ENCODE data around the gene PIGS.

The PIGS gene

DNA sequence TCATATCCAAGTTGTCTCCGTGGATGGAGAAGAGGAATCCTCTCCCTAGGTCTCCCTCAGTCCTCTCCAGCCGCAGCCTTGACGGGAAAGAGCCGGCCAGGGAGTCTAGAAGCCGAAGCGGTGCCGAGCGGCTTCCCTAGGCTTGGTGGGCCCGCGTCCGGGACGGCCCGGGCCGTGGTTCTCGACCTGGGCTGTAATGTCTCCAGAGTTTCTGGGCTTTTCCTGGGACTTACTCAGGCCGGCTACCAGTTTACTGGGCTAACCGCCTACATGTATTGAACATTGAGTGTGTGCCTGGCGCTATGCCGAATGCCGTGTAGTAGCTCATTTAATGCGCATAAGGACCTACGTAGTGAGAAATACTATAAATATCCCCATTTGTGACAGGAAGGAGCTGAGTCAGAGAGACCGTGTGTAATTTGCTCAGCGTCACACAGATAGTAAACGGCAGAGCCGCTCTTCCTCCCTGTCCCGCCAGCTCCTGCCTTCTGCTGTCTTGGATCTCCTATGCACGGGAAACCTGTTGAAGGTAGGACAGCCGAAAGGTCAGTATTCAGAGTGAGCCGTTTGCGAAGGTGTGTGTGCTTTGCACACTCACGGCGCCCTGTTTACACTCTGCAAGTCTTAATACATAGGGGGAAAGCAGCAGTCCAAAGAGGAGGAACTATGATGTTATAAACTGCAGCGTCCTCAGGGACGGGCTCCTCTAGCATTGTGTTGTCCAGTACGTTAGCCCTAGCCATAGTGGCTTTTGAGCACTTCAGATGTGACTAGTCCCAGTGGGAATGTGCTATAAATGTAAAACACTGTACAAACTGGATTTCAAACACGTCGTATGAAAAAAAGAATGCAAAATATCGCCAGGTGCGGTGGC is 28.2 kb upstream of the PIGS start:
- no peak overlapping the region for H3K27ac ChIP-seq (ENCODE audit: low read length)

DNA sequence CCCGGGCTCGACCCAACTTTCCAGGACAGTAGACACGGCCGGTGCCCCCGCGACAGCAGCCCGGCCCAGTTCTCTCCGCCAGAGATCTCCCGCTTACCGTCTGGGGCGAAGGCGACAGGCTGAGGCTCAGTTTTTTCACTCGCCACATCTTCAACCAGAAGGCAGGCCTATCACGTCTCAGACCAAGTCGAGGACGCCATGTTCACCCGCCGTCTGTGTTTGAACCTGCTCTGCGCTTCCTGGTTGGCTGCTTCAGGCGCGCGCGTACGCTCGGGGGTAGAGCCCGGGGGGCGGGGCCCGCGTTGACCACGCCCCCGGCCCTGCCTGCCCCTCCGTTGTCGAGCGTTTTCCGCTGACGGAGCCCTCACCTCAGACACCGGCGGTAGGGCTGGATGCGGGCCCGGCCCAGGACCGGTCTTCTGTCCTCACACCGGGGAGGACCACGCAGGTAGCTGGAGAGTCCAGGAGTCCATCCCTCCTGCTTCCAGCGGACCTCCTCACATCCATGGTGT is 27.5 kb upstream of the PIGS start, which contains the start of gene SPAG5:
Gene SPAG5, minus strand, starts transcription at position 227 of the 512 bp plus-strand sequence. Its CDS starts 79 bp downstream, at position 148.
- H3K27me3 ChIP-seq (ENCODE audit: control insufficient read depth, insufficient read depth, low read length) = no peaks in the 10 kb centered on the region
- peak within 1 kb of the TSS; percentile 68 for H3K4me3 ChIP-seq (ENCODE audit: low read length)
- H3K36me3 ChIP-seq (ENCODE audit: control insufficient read depth, low read depth, low read length) = no peaks in the 10 kb centered on the region
- peak within 1 kb of the TSS; percentile 36 for H3K27ac ChIP-seq (ENCODE audit: low read length)
- no peaks in the 10 kb centered on the region for H3K9me3 ChIP-seq (ENCODE audit: control insufficient read depth, low read depth, low read length)
- peaks cover 3% of the 10 kb centered on the region for H3K4me1 ChIP-seq (ENCODE audit: control insufficient read depth, low read depth, low read length)
- H3K9ac ChIP-seq (ENCODE audit: low read length) = peak within 1 kb of the TSS; percentile 84

More for the DNA sequence above, 28.2 kb upstream of the PIGS start:
- no peaks in the 10 kb centered on the region for H3K9me3 ChIP-seq (ENCODE audit: control insufficient read depth, low read depth, low read length)
- no peaks in the 10 kb centered on the region for H3K27me3 ChIP-seq (ENCODE audit: control insufficient read depth, insufficient read depth, low read length)
- peak overlapping the region; percentile 68 for H3K4me3 ChIP-seq (ENCODE audit: low read length)
- peaks cover 3% of the 10 kb centered on the region for H3K4me1 ChIP-seq (ENCODE audit: control insufficient read depth, low read depth, low read length)
- no peaks in the 10 kb centered on the region for H3K36me3 ChIP-seq (ENCODE audit: control insufficient read depth, low read depth, low read length)
- H3K9ac ChIP-seq (ENCODE audit: low read length) = peak overlapping the region; percentile 84

DNA sequence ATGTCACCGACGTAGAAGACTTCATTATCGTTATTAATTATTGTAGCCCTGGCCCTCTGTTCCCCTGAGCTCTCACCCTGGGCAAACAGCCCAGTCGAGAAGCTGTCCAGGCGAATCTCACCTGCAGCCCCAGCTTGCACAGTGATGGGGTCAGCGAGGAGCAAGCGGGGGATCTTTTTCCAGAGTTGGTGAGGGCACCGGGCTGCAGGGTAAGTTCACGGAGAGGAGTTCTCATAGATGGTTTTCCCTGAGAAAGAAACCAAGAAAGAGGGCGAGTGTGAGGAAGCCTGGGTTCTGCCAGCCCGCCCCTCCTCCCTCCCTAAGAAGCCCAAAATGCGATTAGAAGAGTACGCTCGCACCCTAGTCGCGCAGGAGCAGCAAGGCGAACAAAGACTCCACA is 27.1 kb upstream of the PIGS start:
- Histone ChIP-seq H3K27ac (ENCODE audit: low read length) (peak overlapping the region; percentile 36), H3K27me3 (ENCODE audit: control insufficient read depth, insufficient read depth, low read length) (no peaks in the 10 kb centered on the region), H3K9me3 (ENCODE audit: control insufficient read depth, low read depth, low read length) (no peaks in the 10 kb centered on the region), H3K36me3 (ENCODE audit: control insufficient read depth, low read depth, low read length) (peaks cover under 1% of the 10 kb centered on the region), H3K4me1 (ENCODE audit: control insufficient read depth, low read depth, low read length) (peaks cover 3% of the 10 kb centered on the region), H3K4me3 (ENCODE audit: low read length) (peak overlapping the region; percentile 68), H3K9ac (ENCODE audit: low read length) (peak overlapping the region; percentile 84)

DNA sequence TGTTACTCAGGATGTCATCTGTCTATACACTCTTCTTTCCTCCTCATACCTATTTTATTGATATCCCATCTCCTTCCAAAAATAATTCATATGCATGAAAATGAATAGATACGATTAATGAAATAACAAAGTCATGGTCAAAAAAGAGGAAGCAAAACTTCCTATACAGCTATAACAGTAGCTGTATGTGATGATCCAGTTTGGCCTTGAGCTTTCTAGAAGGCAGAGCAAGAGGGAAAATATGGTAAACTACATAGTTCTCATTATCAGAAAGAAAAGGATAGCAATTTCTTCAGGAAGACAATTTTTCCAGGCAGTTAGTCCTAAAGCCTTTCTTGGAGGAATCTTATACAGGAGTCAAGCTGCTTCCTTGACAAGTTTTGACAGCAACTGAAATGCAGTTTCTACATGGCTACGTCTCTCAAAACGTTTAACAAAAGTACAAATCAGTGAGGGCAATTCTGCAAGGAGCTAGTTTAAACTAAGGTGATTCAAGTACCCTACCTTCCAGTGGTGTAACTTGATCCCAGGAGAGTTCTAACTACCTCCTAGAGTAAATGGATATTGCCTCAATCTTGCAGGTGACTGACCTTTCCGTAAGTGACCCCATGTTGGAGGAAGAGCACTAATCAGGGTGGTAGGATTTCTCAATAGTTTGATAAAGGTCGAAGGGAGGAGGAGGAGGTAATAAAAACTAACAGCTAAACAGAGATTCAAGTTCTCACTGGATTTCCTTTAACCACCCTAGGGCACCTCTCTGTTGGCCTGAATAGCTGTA is 26.5 kb upstream of the PIGS start:
- peak overlapping the region; percentile 68 for H3K4me3 ChIP-seq (ENCODE audit: low read length)
- no peak overlapping the region for H3K27ac ChIP-seq (ENCODE audit: low read length)
- peak overlapping the region; percentile 84 for H3K9ac ChIP-seq (ENCODE audit: low read length)
- no peaks in the 10 kb centered on the region for H3K9me3 ChIP-seq (ENCODE audit: control insufficient read depth, low read depth, low read length)
- H3K27me3 ChIP-seq (ENCODE audit: control insufficient read depth, insufficient read depth, low read length) = no peaks in the 10 kb centered on the region
- H3K4me1 ChIP-seq (ENCODE audit: control insufficient read depth, low read depth, low read length) = peaks cover 3% of the 10 kb centered on the region
- H3K36me3 ChIP-seq (ENCODE audit: control insufficient read depth, low read depth, low read length) = peaks cover 6% of the 10 kb centered on the region

DNA sequence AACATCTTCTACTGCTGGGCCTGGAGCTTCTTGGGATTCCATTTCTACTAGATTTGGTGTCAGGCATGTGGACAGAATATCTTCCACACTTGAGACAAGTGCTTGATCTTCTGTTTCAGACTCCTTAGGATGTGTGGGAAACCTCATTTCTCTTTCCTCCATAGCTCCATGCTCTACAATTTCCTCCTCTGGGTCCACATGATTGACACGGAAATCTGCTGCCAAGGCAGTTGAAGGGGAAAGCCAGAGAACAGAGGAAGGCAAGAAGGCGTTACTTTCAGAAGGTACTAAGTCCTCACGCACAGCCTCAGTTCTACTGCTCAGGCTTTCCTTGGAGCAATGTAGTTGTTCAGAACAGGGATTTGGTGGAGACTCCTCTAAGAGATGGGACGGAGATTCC is 20.9 kb upstream of the PIGS start:
- Histone ChIP-seq H3K9ac (ENCODE audit: low read length) (no peak overlapping the region), H3K27me3 (ENCODE audit: control insufficient read depth, insufficient read depth, low read length) (no peaks in the 10 kb centered on the region), H3K27ac (ENCODE audit: low read length) (no peak overlapping the region), H3K9me3 (ENCODE audit: control insufficient read depth, low read depth, low read length) (no peaks in the 10 kb centered on the region), H3K36me3 (ENCODE audit: control insufficient read depth, low read depth, low read length) (peaks cover 49% of the 10 kb centered on the region), H3K4me1 (ENCODE audit: control insufficient read depth, low read depth, low read length) (no peaks in the 10 kb centered on the region), H3K4me3 (ENCODE audit: low read length) (no peak overlapping the region)

DNA sequence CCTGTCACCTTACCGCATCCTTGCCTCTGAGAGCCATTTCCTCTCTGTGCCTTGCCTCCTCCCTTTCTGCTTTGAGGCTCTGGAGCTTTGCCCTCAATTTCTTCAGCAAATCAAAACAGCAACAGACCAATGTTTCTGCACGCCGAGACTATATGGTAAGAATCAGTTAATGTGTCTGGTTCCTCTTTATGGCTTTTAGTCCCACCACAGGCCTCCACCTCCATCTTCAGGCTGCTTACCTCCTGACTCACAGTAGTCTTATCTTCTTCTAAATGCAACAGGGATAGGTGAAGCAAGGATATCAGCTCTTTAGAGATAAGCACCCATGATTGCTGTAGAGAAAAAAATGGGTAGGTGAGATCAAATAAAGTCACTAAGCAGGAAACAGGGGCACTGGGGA is 14.5 kb upstream of the PIGS start:
- Histone ChIP-seq H3K27me3 (ENCODE audit: control insufficient read depth, insufficient read depth, low read length) (no peaks in the 10 kb centered on the region), H3K27ac (ENCODE audit: low read length) (no peak overlapping the region), H3K4me3 (ENCODE audit: low read length) (no peak overlapping the region), H3K9ac (ENCODE audit: low read length) (no peak overlapping the region), H3K36me3 (ENCODE audit: control insufficient read depth, low read depth, low read length) (peaks cover 77% of the 10 kb centered on the region), H3K4me1 (ENCODE audit: control insufficient read depth, low read depth, low read length) (no peaks in the 10 kb centered on the region), H3K9me3 (ENCODE audit: control insufficient read depth, low read depth, low read length) (no peaks in the 10 kb centered on the region)

DNA sequence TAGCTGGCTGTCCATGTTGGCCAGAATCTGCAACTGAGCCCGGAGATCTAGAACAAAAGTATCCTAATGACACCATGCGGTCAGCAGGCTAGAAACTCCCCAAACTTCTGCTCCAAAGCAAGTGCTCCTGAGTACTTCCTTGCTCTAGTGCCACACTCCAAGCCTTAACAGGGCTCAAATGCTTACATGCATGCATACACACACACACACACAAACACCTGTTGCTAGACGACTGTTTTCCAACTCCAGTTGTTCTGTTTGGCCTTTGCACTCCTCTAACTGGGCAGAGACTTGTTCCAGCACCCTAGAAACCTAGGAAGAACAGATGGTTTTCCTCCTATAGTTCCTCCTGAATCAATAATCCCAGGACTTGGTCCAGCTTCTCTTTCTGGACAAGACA is 13.1 kb upstream of the PIGS start:
- H3K27me3 ChIP-seq (ENCODE audit: control insufficient read depth, insufficient read depth, low read length) = no peaks in the 10 kb centered on the region
- no peak overlapping the region for H3K4me3 ChIP-seq (ENCODE audit: low read length)
- peaks cover 80% of the 10 kb centered on the region for H3K36me3 ChIP-seq (ENCODE audit: control insufficient read depth, low read depth, low read length)
- H3K9me3 ChIP-seq (ENCODE audit: control insufficient read depth, low read depth, low read length) = no peaks in the 10 kb centered on the region
- H3K9ac ChIP-seq (ENCODE audit: low read length) = no peak overlapping the region
- no peaks in the 10 kb centered on the region for H3K4me1 ChIP-seq (ENCODE audit: control insufficient read depth, low read depth, low read length)
- H3K27ac ChIP-seq (ENCODE audit: low read length) = no peak overlapping the region

DNA sequence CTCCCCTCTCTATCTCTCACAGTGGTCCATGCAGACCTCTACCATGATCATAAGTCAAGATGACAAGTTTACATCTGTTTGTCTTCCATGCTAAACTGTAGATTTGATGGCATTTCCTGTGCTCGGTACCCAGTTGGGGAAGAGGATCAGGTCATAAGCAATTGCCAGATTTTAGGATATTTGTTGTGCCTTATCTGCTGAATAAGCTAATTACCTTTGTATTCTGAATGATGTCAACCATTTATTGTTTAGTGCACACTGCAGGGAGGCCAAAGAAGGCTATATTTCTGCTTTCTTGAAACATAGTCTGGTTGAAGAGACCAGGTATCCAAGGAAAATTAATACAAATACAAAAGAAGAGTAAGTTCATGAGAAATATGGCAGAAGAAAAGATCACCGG is 11.2 kb upstream of the PIGS start:
- Histone ChIP-seq H3K9me3 (ENCODE audit: control insufficient read depth, low read depth, low read length) (no peaks in the 10 kb centered on the region), H3K4me3 (ENCODE audit: low read length) (no peak overlapping the region), H3K9ac (ENCODE audit: low read length) (no peak overlapping the region), H3K27me3 (ENCODE audit: control insufficient read depth, insufficient read depth, low read length) (no peaks in the 10 kb centered on the region), H3K27ac (ENCODE audit: low read length) (no peak overlapping the region), H3K36me3 (ENCODE audit: control insufficient read depth, low read depth, low read length) (peaks cover 86% of the 10 kb centered on the region), H3K4me1 (ENCODE audit: control insufficient read depth, low read depth, low read length) (peaks cover 2% of the 10 kb centered on the region)

DNA sequence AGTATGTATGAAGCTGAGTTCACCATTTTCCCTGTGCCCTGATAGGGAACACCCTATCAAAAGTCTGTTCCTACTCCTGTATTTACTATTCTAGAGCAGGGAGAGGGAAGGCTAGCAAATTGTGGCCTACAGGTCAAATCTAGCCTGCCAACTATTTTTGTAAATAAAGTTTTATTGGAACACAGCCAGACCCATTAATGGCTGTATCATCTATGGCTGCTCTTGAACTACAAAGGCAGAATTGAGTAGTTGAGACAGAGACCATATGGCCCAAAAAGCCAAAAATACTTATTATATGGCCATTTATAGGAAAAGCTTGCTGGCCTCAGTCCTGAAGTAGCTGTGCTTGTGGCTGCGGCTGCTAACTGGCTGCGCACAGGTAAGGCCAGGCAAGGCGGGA is 9.6 kb upstream of the PIGS start:
- Histone ChIP-seq H3K27ac (ENCODE audit: low read length) (no peak overlapping the region), H3K36me3 (ENCODE audit: control insufficient read depth, low read depth, low read length) (peaks cover 83% of the 10 kb centered on the region), H3K9me3 (ENCODE audit: control insufficient read depth, low read depth, low read length) (no peaks in the 10 kb centered on the region), H3K4me3 (ENCODE audit: low read length) (no peak overlapping the region), H3K9ac (ENCODE audit: low read length) (no peak overlapping the region), H3K27me3 (ENCODE audit: control insufficient read depth, insufficient read depth, low read length) (peaks cover 2% of the 10 kb centered on the region), H3K4me1 (ENCODE audit: control insufficient read depth, low read depth, low read length) (peaks cover 8% of the 10 kb centered on the region)

DNA sequence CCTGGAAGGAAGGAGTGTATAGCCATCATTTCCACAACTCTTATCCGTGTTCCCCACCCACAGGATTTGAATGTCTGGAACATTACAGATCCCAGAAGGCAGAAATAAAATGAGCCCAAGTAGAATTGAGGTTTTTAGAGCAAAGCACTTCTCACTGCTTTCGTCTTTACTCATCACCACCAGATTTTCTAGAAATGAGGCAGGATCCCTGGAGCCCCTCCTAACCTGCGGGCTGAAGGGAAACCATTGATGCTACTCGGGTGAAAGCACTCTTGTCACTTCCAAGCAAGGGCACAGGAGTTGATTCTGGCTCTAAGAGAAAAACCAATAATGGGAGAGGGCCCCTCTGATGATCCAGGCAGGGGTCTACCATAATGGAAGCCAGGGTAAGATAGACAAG is 8.2 kb upstream of the PIGS start:
- H3K27ac ChIP-seq (ENCODE audit: low read length) = no peak overlapping the region
- H3K27me3 ChIP-seq (ENCODE audit: control insufficient read depth, insufficient read depth, low read length) = peaks cover 7% of the 10 kb centered on the region
- H3K4me1 ChIP-seq (ENCODE audit: control insufficient read depth, low read depth, low read length) = peaks cover 8% of the 10 kb centered on the region
- no peak overlapping the region for H3K4me3 ChIP-seq (ENCODE audit: low read length)
- no peak overlapping the region for H3K9ac ChIP-seq (ENCODE audit: low read length)
- no peaks in the 10 kb centered on the region for H3K9me3 ChIP-seq (ENCODE audit: control insufficient read depth, low read depth, low read length)
- H3K36me3 ChIP-seq (ENCODE audit: control insufficient read depth, low read depth, low read length) = peaks cover 69% of the 10 kb centered on the region

DNA sequence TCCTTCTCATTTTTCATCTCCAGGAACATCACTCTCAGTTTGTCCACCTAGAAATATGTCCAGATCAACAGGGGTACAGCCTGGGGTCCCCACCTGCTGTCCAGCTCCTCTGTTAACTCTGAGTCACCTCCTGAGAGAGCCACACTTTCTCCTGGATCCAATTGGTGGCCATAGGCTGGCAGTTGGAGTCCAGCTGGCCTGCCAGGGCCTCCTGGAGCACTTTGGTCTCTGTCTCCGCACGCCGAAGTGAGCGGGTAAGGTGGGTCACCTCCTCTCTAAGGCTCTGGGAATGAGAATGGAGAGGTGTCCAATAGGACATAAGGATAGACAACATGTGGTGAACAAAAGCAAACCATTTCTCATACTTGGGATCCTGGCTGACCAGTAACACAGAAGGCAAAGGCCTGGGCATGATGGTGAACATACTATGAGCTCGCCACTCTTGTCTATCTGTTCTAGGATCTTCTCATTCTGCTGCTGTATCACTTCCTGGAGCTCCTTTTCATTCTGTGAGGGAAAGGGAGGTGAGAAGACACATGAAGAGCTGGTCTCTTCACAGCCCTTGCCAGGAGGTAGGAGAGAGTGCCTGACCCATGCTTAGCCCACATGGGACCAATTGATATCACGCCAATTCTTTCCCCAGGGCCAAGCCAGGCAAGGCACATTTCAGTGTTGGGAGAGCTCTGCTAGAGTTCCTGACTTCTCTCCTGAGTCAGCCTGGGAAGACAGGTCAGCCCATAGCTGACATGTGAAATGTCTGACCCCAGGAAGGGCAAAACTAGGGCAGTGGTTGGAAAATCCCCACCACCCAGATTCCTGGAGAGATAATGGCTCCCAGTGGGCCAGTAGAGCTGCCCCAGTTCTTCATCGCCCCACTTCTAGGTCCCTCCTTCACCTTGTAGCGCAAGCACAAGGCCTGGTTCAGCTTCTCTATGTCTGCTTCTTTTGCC is 7.2 kb upstream of the PIGS start:
- peaks cover 59% of the 10 kb centered on the region for H3K36me3 ChIP-seq (ENCODE audit: control insufficient read depth, low read depth, low read length)
- H3K9me3 ChIP-seq (ENCODE audit: control insufficient read depth, low read depth, low read length) = no peaks in the 10 kb centered on the region
- peaks cover 7% of the 10 kb centered on the region for H3K27me3 ChIP-seq (ENCODE audit: control insufficient read depth, insufficient read depth, low read length)
- peaks cover 8% of the 10 kb centered on the region for H3K4me1 ChIP-seq (ENCODE audit: control insufficient read depth, low read depth, low read length)
- no peak overlapping the region for H3K9ac ChIP-seq (ENCODE audit: low read length)
- no peak overlapping the region for H3K27ac ChIP-seq (ENCODE audit: low read length)
- H3K4me3 ChIP-seq (ENCODE audit: low read length) = no peak overlapping the region
